GM23248 (cell line): ENCODE results near the gene IKZF3. TPM values are rescaled to one million over a fixed set of nuclear protein-coding genes. Genes with fewer than 3 reads are reported as not detected.
"Not testable (repeated sequence)": the region's sequence is repeated elsewhere in the genome, so short reads cannot be mapped to it uniquely, and the experiment has no call there.

Source experiments
- DNase-seq: peaks from one replicate; pipeline ENCODE4 v3.0.0-alpha.2; 2015
- H2AFZ ChIP-seq: fragments of 200-600 bp; sonication (generic); 2 replicates; pipeline ENCODE4 v1.6.1; 2016; ENCODE audit warnings: antibody characterized with exemption
- H3F3A ChIP-seq: fragments of 200-600 bp; sonication (generic); 2 replicates; pipeline ENCODE4 v1.6.1; 2016; ENCODE audit warnings: mild to moderate bottlenecking, antibody characterized with exemption, mixed run types; ENCODE audit not compliant: insufficient read depth
- H3K27ac ChIP-seq: fragments of 200-600 bp; sonication (generic); 2 replicates; pipeline ENCODE4 v1.5.1; 2016; ENCODE audit warnings: mild to moderate bottlenecking
- H3K27me3 ChIP-seq: fragments of 200-600 bp; sonication (generic); replicated peaks from 2 replicates; pipeline ENCODE4 v1.6.1; 2016; ENCODE audit warnings: mild to moderate bottlenecking; ENCODE audit not compliant: insufficient read depth
- H3K36me3 ChIP-seq: fragments of 200-600 bp; sonication (generic); 2 replicates; pipeline ENCODE4 v1.6.1; 2016; ENCODE audit warnings: low read depth, mild to moderate bottlenecking
- H3K4me1 ChIP-seq: fragments of 200-600 bp; sonication (generic); 2 replicates; pipeline ENCODE4 v1.6.1; 2016; ENCODE audit warnings: mild to moderate bottlenecking; ENCODE audit not compliant: insufficient read depth
- H3K4me2 ChIP-seq: fragments of 200-600 bp; sonication (generic); one replicate; pipeline ENCODE4 v1.6.1; 2016; ENCODE audit warnings: mild to moderate bottlenecking; ENCODE audit not compliant: unreplicated experiment
- H3K4me3 ChIP-seq: fragments of 200-600 bp; sonication (generic); 2 replicates; pipeline ENCODE4 v1.5.1; 2016; ENCODE audit warnings: mild to moderate bottlenecking
- H3K79me2 ChIP-seq: fragments of 200-600 bp; sonication (generic); 2 replicates; pipeline ENCODE4 v1.6.1; 2016; ENCODE audit warnings: mild to moderate bottlenecking; ENCODE audit not compliant: insufficient read depth
- H3K9ac ChIP-seq: fragments of 200-600 bp; sonication (generic); 2 replicates; pipeline ENCODE4 v1.6.1; 2016; ENCODE audit warnings: mild to moderate bottlenecking
- H3K9me2 ChIP-seq: fragments of 200-600 bp; sonication (generic); 2 replicates; pipeline ENCODE4 v1.6.1; 2016; ENCODE audit warnings: mixed run types, mild to moderate bottlenecking, moderate library complexity; ENCODE audit not compliant: insufficient read depth
- H3K9me3 ChIP-seq: fragments of 200-600 bp; sonication (generic); one replicate; pipeline ENCODE4 v1.6.1; 2017; ENCODE audit warnings: low read depth
- H4K20me1 ChIP-seq: fragments of 200-600 bp; sonication (generic); 2 replicates; pipeline ENCODE4 v1.6.0; 2016; ENCODE audit not compliant: insufficient read depth
- EZH2 ChIP-seq: fragments of 200-600 bp; sonication (generic); IDR thresholded peaks from 2 replicates; pipeline ENCODE4 v1.6.1; 2018; ENCODE audit warnings: antibody characterized with exemption, mild to moderate bottlenecking; ENCODE audit not compliant: insufficient read depth, poor library complexity, severe bottlenecking
- EZH2phosphoT487 ChIP-seq: fragments of 200-600 bp; sonication (generic); IDR thresholded peaks from 2 replicates; pipeline ENCODE4 v1.6.1; 2018; ENCODE audit warnings: antibody characterized with exemption, moderate library complexity, mild to moderate bottlenecking, low read depth; ENCODE audit not compliant: insufficient read depth
- WGBS, 2 experiments: methylation state at CpG; one replicate each; pipeline ENCODE4 v1.1.6; 2015 to 2017; ENCODE audit warnings: low lambda C conversion rate in 2 of 2, low coverage in 1 of 2; ENCODE audit errors: missing lambda C conversion rate in 2 of 2; 5-methylcytosine and 5-hydroxymethylcytosine counted together
- in situ Hi-C: fragments of 300-500 bp; cut with MboI; formaldehyde crosslinking; loops from 2 replicates; pipeline ENCODE4 v1.15.0; 2020
- polyA plus RNA-seq: library from polyadenylated mRNA; unstranded; fragments of >200 nt; fragmentation: Nextera tagmentation; extraction: Ambion mirVana; gene quantifications from 2 replicates; pipeline ENCODE4 v1.2.1, GENCODE V29; 2016
- total RNA-seq: library from RNA; depleted of rRNA; stranded (reverse); fragments of >200 nt; shearing (Covaris generic); gene quantifications from 2 replicates; pipeline ENCODE4 v1.2.3, GENCODE V29; 2014; rRNA removed

IKZF3 gene
- total RNA-seq, result not detected in 2 replicates
- polyA plus RNA-seq, result 0.09 and 0.11 TPM in 2 replicates

- no peaks in the 10 kb centered on the region for H3K9me2 ChIP-seq
- H3K79me2 ChIP-seq, result no peaks in the 10 kb centered on the region
- WGBS, 2 experiments, result 10 to 13% methylated on average over 40 to 50 of the region's 50 CpGs
- no peaks in the 10 kb centered on the region for H4K20me1 ChIP-seq
- no peaks in the 10 kb centered on the region for H3F3A ChIP-seq
- no peaks in the 10 kb centered on the region for H3K36me3 ChIP-seq
- no peak within 1 kb of the TSS for H3K9ac ChIP-seq
- TF ChIP-seq EZH2 (peak; percentile 98), EZH2phosphoT487 (no peak; the same call in 1 of the 2 replicates)
- no peaks in the 10 kb centered on the region for H3K4me1 ChIP-seq
- H3K9me3 ChIP-seq, result no peaks in the 10 kb centered on the region
- H3K4me2 ChIP-seq, result peak within 1 kb of the TSS; percentile 31
- peaks cover 86% of the 10 kb centered on the region for H3K27me3 ChIP-seq
- no peak within 1 kb of the TSS; the same call in 1 of the 2 replicates for H3K4me3 ChIP-seq
- H3K27ac ChIP-seq, result no peak within 1 kb of the TSS
- peak; percentile 37 for DNase-seq
- H2AFZ ChIP-seq, result 0 out of 2 replicates have a peak within 1 kb of the TSS, but pooled peaks have one; percentile 18
- in situ Hi-C loops, result no loop called here
Observed at GRCh38 chr17:39863918-39864746, at the start of gene IKZF3. IKZF3 (minus strand) TSS chr17:39864312; CDS start chr17:39864126, 186 bp downstream.

GRCh38 chr17:39908789-39909352, 44.8 kb upstream of the IKZF3 start:
- no peaks in the 10 kb centered on the region for H3K4me1 ChIP-seq
- no peak for DNase-seq
- no peaks in the 10 kb centered on the region for H4K20me1 ChIP-seq
- H3K27me3 ChIP-seq, result no peaks in the 10 kb centered on the region
- no peak overlapping the region for H3K27ac ChIP-seq
- H3F3A ChIP-seq, result no peaks in the 10 kb centered on the region
- no peaks in the 10 kb centered on the region for H3K36me3 ChIP-seq
- H3K79me2 ChIP-seq, result no peaks in the 10 kb centered on the region
- H3K9ac ChIP-seq, result no peak overlapping the region
- TF ChIP-seq EZH2phosphoT487 (no peak), EZH2 (no peak)
- H3K4me3 ChIP-seq, result no peak overlapping the region
- H2AFZ ChIP-seq, result no peak overlapping the region
- H3K4me2 ChIP-seq, result no peak overlapping the region
- in situ Hi-C loops, result no loop called here
- no peaks in the 10 kb centered on the region for H3K9me2 ChIP-seq
- H3K9me3 ChIP-seq, result no peaks in the 10 kb centered on the region
- 87 to 92% methylated on average over 6 of the region's 6 CpGs for WGBS, 2 experiments

GRCh38 chr17:39904990-39905288, 40.8 kb upstream of the IKZF3 start:
- no peaks in the 10 kb centered on the region for H3K79me2 ChIP-seq
- H3K36me3 ChIP-seq, result no peaks in the 10 kb centered on the region
- H2AFZ ChIP-seq, result no peak overlapping the region
- no peaks in the 10 kb centered on the region for H4K20me1 ChIP-seq
- TF ChIP-seq EZH2 (no peak), EZH2phosphoT487 (no peak)
- H3K27me3 ChIP-seq, result no peaks in the 10 kb centered on the region
- H3K9ac ChIP-seq, result no peak overlapping the region
- no peaks in the 10 kb centered on the region for H3F3A ChIP-seq
- in situ Hi-C loops, result no loop called here
- no peaks in the 10 kb centered on the region for H3K9me3 ChIP-seq
- H3K9me2 ChIP-seq, result no peaks in the 10 kb centered on the region
- no peak for DNase-seq
- WGBS, 2 experiments, result 60 to 65% methylated on average over 3 of the region's 3 CpGs
- H3K4me2 ChIP-seq, result no peak overlapping the region
- no peaks in the 10 kb centered on the region for H3K4me1 ChIP-seq
- H3K4me3 ChIP-seq, result no peak overlapping the region
- no peak overlapping the region for H3K27ac ChIP-seq

- H3K4me2 ChIP-seq, result no peak overlapping the region
- no peak for DNase-seq
- no peaks in the 10 kb centered on the region for H3K9me3 ChIP-seq
- no peak overlapping the region for H3K9ac ChIP-seq
- no peaks in the 10 kb centered on the region for H3K9me2 ChIP-seq
- no peaks in the 10 kb centered on the region for H3K27me3 ChIP-seq
- in situ Hi-C loops, result no loop called here
- no peak for TF ChIP-seq EZH2phosphoT487
- no peak for TF ChIP-seq EZH2
- H3K36me3 ChIP-seq, result no peaks in the 10 kb centered on the region
- H4K20me1 ChIP-seq, result no peaks in the 10 kb centered on the region
- H3K27ac ChIP-seq, result no peak overlapping the region
- no peaks in the 10 kb centered on the region for H3F3A ChIP-seq
- no peak overlapping the region for H2AFZ ChIP-seq
- no peaks in the 10 kb centered on the region for H3K79me2 ChIP-seq
- no peaks in the 10 kb centered on the region for H3K4me1 ChIP-seq
- 92 to 99% methylated on average over 4 of the region's 4 CpGs for WGBS, 2 experiments
- H3K4me3 ChIP-seq, result no peak overlapping the region
Observed at GRCh38 chr17:39903158-39903884, 39.2 kb upstream of the IKZF3 start.

- H3K27me3 ChIP-seq, DNase-seq, H3K9me3 ChIP-seq, H3K79me2 ChIP-seq, H3K9me2 ChIP-seq, H3K9ac ChIP-seq, H4K20me1 ChIP-seq, H3K4me2 ChIP-seq, H3F3A ChIP-seq, H3K36me3 ChIP-seq, in situ Hi-C loops, H3K27ac ChIP-seq, H3K4me3 ChIP-seq, H2AFZ ChIP-seq, H3K4me1 ChIP-seq: not testable (repeated sequence)
- WGBS, 2 experiments, result 89 to 95% methylated on average over 2 of the region's 2 CpGs
Observed at GRCh38 chr17:39902027-39902426, 37.9 kb upstream of the IKZF3 start.
